Measurements from ENCODE around the gene THSD7B.

DNA sequence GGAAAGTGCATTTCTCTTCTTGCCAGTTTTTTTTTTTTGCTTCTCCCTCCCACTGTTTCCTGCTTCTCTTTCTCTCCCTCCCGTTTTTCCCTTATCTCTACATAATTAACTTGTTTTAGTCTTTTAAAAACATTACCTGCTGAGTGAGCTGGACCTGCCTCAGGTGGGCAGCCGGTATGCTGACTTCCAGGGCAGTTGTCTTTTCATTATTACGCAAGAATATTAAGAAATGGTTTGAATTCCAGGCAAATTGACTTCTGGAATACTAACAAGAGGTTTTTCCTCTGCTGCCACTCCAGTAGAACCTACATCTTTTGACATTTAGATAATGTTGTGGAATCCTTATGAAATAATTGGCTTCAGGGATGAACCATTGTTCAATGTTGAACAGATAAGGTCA is 161.8 kb downstream of the THSD7B start:
- TF ChIP-seq, protein P1, sequence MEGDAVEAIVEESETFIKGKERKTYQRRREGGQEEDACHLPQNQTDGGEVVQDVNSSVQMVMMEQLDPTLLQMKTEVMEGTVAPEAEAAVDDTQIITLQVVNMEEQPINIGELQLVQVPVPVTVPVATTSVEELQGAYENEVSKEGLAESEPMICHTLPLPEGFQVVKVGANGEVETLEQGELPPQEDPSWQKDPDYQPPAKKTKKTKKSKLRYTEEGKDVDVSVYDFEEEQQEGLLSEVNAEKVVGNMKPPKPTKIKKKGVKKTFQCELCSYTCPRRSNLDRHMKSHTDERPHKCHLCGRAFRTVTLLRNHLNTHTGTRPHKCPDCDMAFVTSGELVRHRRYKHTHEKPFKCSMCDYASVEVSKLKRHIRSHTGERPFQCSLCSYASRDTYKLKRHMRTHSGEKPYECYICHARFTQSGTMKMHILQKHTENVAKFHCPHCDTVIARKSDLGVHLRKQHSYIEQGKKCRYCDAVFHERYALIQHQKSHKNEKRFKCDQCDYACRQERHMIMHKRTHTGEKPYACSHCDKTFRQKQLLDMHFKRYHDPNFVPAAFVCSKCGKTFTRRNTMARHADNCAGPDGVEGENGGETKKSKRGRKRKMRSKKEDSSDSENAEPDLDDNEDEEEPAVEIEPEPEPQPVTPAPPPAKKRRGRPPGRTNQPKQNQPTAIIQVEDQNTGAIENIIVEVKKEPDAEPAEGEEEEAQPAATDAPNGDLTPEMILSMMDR (conservative IDR thresholded peaks at IDR 0.05; ENCODE audit: low read depth, low read length): no peak
- no peak for TF ChIP-seq EZH2 (IDR thresholded peaks at IDR 0.05; ENCODE audit: low read length, unreplicated experiment)

All from PC-3 (cell line).